Measurements from ENCODE around the gene RBMS3. TPM values are rescaled to one million over a fixed set of nuclear protein-coding genes. Genes with fewer than 3 reads are reported as not detected.

Gene RBMS3
- total RNA-seq, 2 experiments from 2014 or later: 1.0 TPM; not detected in 1

DNA sequence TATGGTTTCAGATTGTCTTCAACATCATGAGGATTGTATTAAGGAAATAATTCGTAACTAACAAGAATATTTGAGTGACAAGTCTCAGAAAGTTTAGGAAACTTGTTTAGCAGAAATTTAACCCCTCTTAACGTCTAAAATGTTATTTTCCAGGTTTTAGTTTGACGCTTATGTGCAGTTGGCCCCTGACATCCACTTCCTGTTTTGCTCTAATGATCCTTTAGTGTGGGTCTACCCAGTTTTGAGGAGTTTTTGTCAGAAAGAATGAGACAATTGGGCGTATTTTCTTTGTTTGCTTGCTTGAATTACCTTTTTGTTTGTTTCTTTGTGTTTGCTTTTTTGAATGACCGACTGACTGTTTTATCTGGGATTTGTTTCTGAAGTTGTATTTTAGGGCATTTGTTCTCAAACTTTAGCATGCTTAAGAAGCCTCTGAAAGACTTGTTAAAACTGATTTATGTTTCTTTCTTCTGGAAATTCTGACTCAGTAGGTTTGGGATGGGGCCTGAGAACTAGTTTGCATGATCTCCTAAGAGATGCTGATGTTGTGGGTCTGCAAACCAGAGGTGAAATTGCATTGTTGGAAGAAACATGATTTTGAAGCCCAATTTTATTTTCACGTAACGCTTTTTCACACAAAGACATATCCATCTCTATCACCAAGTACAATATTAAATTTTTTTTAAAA is 20.6 kb downstream of the RBMS3 start:
- Histone ChIP-seq H3K9me2 (ENCODE audit: insufficient read depth, low read length) (no peaks in the 10 kb centered on the region), H3K27ac (ENCODE audit: low read depth, low read length, poor library complexity, severe bottlenecking) (no peak overlapping the region), H2AFZ (ENCODE audit: low read length) (peak overlapping the region; percentile 76), H3K9me3 (ENCODE audit: low read length) (no peaks in the 10 kb centered on the region; the same call in 1 of the 2 replicates), H3K36me3 (ENCODE audit: insufficient read depth, low read length) (no peaks in the 10 kb centered on the region), H3K79me2 (ENCODE audit: insufficient read depth, low read depth, low read length) (no peaks in the 10 kb centered on the region), H3K4me3 (ENCODE audit: low read depth, low read length, poor library complexity, severe bottlenecking) (no peak overlapping the region), H4K20me1 (ENCODE audit: insufficient read depth, low read length) (no peaks in the 10 kb centered on the region), H3K4me2 (ENCODE audit: low read length) (peak overlapping the region; percentile 9; the same call in 1 of the 2 replicates), H3K4me1 (ENCODE audit: insufficient read depth, low read length, poor library complexity, severe bottlenecking) (peaks cover 6% of the 10 kb centered on the region)
- no TSS peak for BruUV-seq (replicated peaks)
- intact Hi-C loops (cut with micrococcal nuclease; ENCODE audit: unreplicated experiment): no loop called here
- TF ChIP-seq, protein P1, sequence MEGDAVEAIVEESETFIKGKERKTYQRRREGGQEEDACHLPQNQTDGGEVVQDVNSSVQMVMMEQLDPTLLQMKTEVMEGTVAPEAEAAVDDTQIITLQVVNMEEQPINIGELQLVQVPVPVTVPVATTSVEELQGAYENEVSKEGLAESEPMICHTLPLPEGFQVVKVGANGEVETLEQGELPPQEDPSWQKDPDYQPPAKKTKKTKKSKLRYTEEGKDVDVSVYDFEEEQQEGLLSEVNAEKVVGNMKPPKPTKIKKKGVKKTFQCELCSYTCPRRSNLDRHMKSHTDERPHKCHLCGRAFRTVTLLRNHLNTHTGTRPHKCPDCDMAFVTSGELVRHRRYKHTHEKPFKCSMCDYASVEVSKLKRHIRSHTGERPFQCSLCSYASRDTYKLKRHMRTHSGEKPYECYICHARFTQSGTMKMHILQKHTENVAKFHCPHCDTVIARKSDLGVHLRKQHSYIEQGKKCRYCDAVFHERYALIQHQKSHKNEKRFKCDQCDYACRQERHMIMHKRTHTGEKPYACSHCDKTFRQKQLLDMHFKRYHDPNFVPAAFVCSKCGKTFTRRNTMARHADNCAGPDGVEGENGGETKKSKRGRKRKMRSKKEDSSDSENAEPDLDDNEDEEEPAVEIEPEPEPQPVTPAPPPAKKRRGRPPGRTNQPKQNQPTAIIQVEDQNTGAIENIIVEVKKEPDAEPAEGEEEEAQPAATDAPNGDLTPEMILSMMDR (conservative IDR thresholded peaks at IDR 0.05; ENCODE audit: low read length): no peak
- TF ChIP-seq EZH2phosphoT487 (IDR thresholded peaks at IDR 0.05; ENCODE audit: borderline replicate concordance, low read depth, low read length): no peak
- ChIA-PET CTCF (ENCODE audit: unreplicated experiment) (no interaction called here), POLR2A (no interaction called here)
- DNase-seq (ENCODE audit: low spot score): no peak

DNA sequence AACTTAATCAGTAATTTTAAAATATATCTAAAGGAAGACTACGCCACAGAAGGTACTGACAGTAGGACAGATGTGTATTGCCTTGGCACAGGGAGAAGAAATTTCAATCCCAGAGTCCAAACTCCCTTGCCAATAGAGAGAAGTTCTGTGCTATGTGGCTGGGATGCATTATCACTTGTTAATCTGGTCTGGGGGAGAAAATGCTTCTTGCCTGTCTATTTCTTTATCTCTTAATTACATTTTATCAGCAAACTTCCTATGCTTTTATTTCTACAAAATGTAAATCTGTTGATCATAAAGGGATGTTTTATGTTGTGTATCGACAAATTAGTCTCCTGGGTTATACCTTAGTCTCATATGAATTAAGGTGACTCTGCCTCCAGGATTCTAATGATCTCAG is 21.7 kb downstream of the RBMS3 start:
- peaks cover 6% of the 10 kb centered on the region for H3K4me1 ChIP-seq (ENCODE audit: insufficient read depth, low read length, poor library complexity, severe bottlenecking)
- TF ChIP-seq, protein P1 (conservative IDR thresholded peaks at IDR 0.05; ENCODE audit: low read length): no peak
- no peak for TF ChIP-seq EZH2phosphoT487 (IDR thresholded peaks at IDR 0.05; ENCODE audit: borderline replicate concordance, low read depth, low read length)
- no peaks in the 10 kb centered on the region; the same call in 1 of the 2 replicates for H3K36me3 ChIP-seq (ENCODE audit: insufficient read depth, low read length)
- no peak overlapping the region for H3K27ac ChIP-seq (ENCODE audit: low read depth, low read length, poor library complexity, severe bottlenecking)
- no peaks in the 10 kb centered on the region for H4K20me1 ChIP-seq (ENCODE audit: insufficient read depth, low read length)
- no peak for DNase-seq (ENCODE audit: low spot score)
- intact Hi-C loops (cut with micrococcal nuclease; ENCODE audit: unreplicated experiment): no loop called here
- ChIA-PET POLR2A (interaction anchor here (0.6 to 0.7 kb wide), 2 partner anchors 108 to 190 kb away, joined by 3 read pairs; no protein-coding TSS in a partner anchor), CTCF (ENCODE audit: unreplicated experiment) (no interaction called here)
- H2AFZ ChIP-seq (ENCODE audit: low read length): no peak overlapping the region; the same call in 1 of the 2 replicates
- no peaks in the 10 kb centered on the region for H3K79me2 ChIP-seq (ENCODE audit: insufficient read depth, low read depth, low read length)
- no peaks in the 10 kb centered on the region; the same call in 1 of the 2 replicates for H3K9me3 ChIP-seq (ENCODE audit: low read length)
- H3K4me3 ChIP-seq (ENCODE audit: low read depth, low read length, poor library complexity, severe bottlenecking): no peak overlapping the region
- BruUV-seq (replicated peaks): no TSS peak
- H3K9me2 ChIP-seq (ENCODE audit: insufficient read depth, low read length): no peaks in the 10 kb centered on the region
- H3K4me2 ChIP-seq (ENCODE audit: low read length): no peak overlapping the region

DNA sequence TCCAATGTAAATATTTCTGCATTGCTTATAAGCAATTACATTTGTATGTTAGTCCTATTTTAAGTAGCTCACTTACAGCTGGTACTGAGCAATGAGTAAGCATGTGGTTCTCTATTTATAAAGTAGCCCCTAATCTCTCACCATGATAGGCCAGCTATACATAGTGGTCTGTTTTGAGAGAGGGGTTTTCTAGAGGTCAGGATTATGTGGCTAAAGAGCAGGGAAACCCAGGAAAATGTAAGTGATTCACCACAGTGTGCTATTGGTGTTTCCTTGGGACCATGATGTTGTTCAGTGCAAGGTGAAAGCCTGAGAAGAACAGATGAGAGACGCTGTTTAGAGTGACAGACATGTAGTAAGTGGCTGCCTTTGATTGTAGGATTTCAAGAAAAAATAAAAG is 26.4 kb downstream of the RBMS3 start:
- no peak for TF ChIP-seq EZH2phosphoT487 (IDR thresholded peaks at IDR 0.05; ENCODE audit: borderline replicate concordance, low read depth, low read length)
- TF ChIP-seq, protein P1 (conservative IDR thresholded peaks at IDR 0.05; ENCODE audit: low read length): no peak
- Histone ChIP-seq H4K20me1 (ENCODE audit: insufficient read depth, low read length) (no peaks in the 10 kb centered on the region), H3K79me2 (ENCODE audit: insufficient read depth, low read depth, low read length) (no peaks in the 10 kb centered on the region), H3K9me2 (ENCODE audit: insufficient read depth, low read length) (no peaks in the 10 kb centered on the region; the same call in 1 of the 2 replicates), H3K4me3 (ENCODE audit: low read depth, low read length, poor library complexity, severe bottlenecking) (no peak overlapping the region), H3K4me1 (ENCODE audit: insufficient read depth, low read length, poor library complexity, severe bottlenecking) (no peaks in the 10 kb centered on the region), H3K27ac (ENCODE audit: low read depth, low read length, poor library complexity, severe bottlenecking) (no peak overlapping the region), H2AFZ (ENCODE audit: low read length) (no peak overlapping the region), H3K36me3 (ENCODE audit: insufficient read depth, low read length) (no peaks in the 10 kb centered on the region; the same call in 1 of the 2 replicates), H3K9me3 (ENCODE audit: low read length) (no peaks in the 10 kb centered on the region; the same call in 1 of the 2 replicates), H3K4me2 (ENCODE audit: low read length) (no peak overlapping the region; the same call in 1 of the 2 replicates)
- CTCF ChIA-PET (ENCODE audit: unreplicated experiment): no interaction called here
- POLR2A ChIA-PET: no interaction called here
- no peak for DNase-seq (ENCODE audit: low spot score)
- intact Hi-C loops (cut with micrococcal nuclease; ENCODE audit: unreplicated experiment): no loop called here
- BruUV-seq (replicated peaks): no TSS peak

All from OCI-LY7 (cell line).